GM19328 (cell line): ENCODE data around the gene BSG.

Source experiments
- ATAC-seq: cut with Tn5 transposase; IDR thresholded peaks from one replicate; pipeline ENCODE4 v1.9.1; 2021; ENCODE audit warnings: mild to moderate bottlenecking, moderate library complexity; ENCODE audit not compliant: unreplicated experiment

BSG gene

GRCh38 chr19:572140-572742 is at the start of gene BSG:
BSG (plus strand) TSS chr19:572596; CDS start chr19:572635, 39 bp downstream.
- peak; percentile 69 for ATAC-seq

- ATAC-seq: no peak
Measured at GRCh38 chr19:522726-523125, 49.7 kb upstream of the BSG start.

GRCh38 chr19:524062-524674 is 48.2 kb upstream of the BSG start:
- no peak for ATAC-seq

GRCh38 chr19:525029-525428 is 47.4 kb upstream of the BSG start:
- no peak for ATAC-seq

- ATAC-seq: no peak
Measured at GRCh38 chr19:525857-526419, 46.5 kb upstream of the BSG start.

GRCh38 chr19:530134-531008 is 42.0 kb upstream of the BSG start:
- no peak for ATAC-seq

GRCh38 chr19:531009-531752 is 41.2 kb upstream of the BSG start:
- ATAC-seq: peak; percentile 61

DNA sequence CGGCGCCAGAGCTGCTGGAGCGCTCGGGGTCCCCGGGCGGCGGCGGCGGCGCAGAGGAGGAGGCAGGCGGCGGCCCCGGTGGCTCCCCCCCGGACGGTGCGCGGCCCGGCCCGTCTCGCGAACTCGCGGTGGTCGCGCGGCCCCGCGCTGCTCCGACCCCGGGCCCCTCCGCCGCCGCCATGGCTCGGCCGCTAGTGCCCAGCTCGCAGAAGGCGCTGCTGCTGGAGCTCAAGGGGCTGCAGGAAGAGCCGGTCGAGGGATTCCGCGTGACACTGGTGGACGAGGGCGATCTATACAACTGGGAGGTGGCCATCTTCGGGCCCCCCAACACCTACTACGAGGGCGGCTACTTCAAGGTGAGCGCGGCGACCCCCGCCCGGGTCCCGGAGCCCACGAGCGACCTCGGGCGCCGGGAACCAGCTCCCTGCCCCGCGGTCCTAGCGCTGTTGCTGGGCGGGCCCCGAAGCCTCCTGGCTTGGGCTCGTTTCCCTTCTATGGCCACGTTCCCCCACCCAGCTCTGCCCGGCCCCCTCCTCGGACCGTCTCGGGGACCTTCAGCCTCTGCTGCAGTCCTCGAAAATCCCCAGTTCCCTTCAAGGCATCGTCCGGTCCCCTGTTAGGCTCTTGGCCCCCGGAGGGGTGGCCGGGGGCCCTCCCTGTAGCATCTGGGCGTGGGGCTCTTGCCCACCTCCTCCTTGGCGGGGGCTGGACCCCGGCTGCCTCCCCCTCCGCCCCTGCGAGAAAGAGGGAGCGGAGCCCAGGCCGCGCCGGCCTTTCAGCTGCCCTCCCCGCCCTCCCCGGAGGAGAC is 40.4 kb upstream of the BSG start, which contains the start of gene CDC34:
Gene CDC34 (plus strand): TSS at position 8 of the 808 bp plus-strand sequence. CDS start 172 bp downstream, at position 180.
- no peak for ATAC-seq

DNA sequence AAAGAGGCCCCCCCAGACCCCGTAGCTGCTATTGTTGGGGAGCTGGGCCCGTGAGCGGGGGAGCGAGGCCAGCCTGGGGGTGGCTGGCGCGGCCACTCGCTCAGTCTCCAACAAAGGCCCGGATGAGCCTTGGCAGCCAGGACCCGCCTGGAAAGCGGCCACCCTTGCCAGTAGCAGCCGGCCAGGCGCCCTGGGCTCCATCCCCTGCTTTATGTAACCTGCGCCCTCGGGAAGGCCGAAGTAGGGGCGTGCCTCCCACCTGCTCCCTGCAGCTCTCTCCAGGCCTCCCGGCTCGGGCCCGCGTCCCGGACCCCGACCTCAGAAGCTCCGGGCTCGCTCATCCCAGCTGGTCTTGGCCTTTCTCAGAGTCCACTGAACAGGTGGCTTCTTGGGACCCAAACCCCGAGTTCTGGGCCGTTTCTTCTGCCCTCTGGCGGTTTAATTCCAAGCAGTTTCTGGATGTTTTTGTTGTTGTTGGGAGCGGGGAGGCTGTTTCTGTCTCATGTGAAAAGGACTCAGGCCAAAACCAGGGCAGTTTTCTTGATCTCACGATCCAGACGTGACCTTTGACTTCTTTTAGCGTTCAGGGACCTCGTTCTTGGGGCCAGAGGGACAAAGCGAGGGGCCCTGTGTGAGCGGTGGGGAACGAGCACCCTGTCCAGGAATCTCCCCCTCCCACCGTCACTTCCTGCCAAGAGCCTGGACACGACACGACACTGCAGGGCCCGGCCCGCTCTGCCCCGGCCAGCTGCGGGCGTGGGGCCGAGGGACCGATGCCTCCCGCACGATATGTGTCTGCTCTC is 39.6 kb upstream of the BSG start:
- no peak for ATAC-seq

DNA sequence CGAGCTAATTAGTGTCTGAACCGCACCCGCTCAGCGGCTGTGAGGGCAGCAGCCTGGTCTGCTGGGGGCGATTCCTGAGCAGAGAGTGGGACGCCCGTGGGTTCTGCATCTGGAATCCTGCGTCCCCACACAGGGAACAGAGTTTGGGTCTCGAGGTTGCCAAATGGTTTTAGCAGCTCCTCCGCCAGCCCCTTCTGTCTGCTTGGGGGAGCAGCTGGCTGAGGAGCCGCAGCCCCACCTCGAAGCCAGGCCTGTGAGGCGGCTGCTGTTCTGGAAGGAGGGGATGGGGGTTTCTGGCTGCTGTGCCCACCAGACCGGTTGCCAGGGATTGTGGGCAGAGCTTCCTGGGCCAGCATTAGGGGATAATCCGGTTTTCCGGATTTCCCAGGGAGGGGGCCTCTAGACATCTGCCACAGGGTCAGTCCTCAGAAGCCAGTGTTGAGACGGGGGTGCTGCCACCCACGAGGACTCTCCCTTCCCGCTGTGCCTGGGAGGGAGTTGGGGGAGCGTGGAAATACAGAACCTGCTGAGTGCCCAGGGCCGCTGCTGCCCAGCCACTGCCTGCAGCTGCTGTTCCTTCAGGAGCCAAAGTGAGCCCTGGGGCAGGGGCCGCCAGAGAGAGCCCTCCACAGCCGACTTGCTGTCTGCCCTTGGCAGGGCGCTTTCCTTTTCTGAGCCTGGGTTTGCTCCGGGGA is 38.9 kb upstream of the BSG start:
- no peak for ATAC-seq

GRCh38 chr19:534088-534487 is 38.3 kb upstream of the BSG start:
- no peak for ATAC-seq

- ATAC-seq: no peak
Measured at GRCh38 chr19:535017-535835, 37.2 kb upstream of the BSG start.

DNA sequence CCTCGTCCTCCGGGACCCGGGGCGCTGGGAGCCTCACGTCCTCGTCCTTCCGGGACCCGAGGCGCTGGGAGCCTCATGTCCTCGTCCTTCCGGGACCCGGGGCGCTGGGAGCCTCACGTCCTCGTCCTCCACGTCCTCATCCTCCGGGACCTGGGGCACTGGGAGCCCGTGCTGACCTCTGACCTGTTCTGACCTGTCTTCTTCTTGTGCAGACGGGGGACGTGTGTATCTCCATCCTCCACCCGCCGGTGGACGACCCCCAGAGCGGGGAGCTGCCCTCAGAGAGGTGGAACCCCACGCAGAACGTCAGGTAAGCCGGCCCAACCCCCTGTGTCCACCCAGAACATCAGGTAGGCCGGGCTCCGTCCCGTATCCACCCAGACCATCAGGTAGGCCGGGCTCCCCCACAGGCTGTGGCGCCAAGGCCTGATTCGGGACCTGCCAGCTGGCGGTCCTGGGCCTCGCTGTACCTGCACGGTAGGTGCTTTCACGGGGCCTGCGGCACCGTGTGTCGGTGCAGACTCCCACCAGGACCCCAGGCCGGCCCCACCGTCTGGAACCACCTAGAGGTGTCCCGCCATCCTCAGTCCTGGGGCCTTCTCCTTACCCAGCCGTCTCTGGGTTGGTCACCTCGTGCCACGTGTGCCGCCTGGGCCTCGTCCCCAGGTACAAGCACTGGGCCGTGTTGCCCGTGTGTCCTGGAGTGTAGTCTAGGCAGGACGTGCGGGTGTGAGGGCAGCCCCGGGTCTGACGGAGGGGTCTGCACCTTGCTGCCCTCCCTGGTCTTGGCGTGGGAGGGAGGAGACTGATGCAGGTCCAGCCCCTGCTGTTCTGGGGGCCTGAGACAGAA is 36.1 kb upstream of the BSG start:
- ATAC-seq: no peak

GRCh38 chr19:536881-537404 is 35.5 kb upstream of the BSG start:
- no peak for ATAC-seq

DNA sequence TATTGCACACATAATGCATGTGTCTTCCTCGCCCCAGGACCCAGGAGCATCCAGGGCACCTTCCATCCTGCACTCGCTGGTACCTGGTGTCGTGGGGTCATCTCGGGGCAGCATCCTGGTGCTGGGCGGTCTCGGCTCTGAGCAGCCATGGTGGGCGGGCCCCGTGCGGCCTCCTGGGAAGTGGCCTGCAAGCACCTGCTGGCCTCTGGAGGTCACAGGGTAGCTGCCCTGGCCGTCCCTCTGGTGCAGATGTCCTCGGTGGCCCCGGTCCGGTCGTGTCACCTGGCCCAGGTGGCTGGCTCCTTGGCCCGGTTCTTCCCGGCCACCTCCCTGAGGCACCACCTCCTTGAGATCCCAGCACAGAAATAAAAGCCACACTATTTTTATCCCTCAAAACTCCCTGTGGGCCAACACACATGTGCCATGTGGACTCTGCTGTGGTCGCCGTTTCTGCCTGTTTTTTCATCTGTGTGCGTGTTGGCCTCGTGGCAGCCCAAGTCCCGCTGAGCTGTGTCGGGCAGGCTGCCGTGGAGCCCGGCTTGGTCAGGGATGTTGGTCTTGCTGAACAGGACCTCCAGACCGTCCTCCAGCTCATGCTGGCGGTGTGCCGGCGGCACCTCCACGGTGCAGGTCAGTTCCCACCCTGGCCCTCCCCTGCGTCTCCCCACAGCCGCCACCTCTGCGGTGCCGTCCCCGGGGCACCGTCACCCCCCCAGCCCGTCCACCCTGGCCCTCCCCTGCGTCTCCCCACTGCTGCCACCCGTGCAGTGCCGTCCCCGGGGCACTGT is 33.6 kb upstream of the BSG start:
- ATAC-seq: no peak
